Stimulated activated naive CD4-positive, alpha-beta T cell (primary cell): Measurements from ENCODE around the gene PTPN5.

ENCODE experiments used
- DNase-seq, 6 experiments: peaks; one replicate each; lab custom pipeline; 2025; lab: John Stamatoyannopoulos, UW

The PTPN5 gene

GRCh38 chr11:18739685-18740084 is 51.9 kb downstream of the PTPN5 start:
- DNase-seq: no peak

- DNase-seq: no peak
Measured at GRCh38 chr11:18737642-18738041, 54.0 kb downstream of the PTPN5 start.

- no peak for DNase-seq
Measured at GRCh38 chr11:18736590-18737148, 54.9 kb downstream of the PTPN5 start.

- DNase-seq: no peak
Measured at GRCh38 chr11:18733202-18733601, 58.4 kb downstream of the PTPN5 start.

- DNase-seq: peak; percentile 38 to 76 (median 60)
Measured at GRCh38 chr11:18731949-18732821, 59.4 kb downstream of the PTPN5 start.

GRCh38 chr11:18731441-18731840 is 60.2 kb downstream of the PTPN5 start:
- DNase-seq: no peak

- DNase-seq: no peak
Measured at GRCh38 chr11:18730020-18730419, 61.6 kb downstream of the PTPN5 start.

GRCh38 chr11:18729426-18729825 is 62.2 kb downstream of the PTPN5 start:
- DNase-seq: no peak

GRCh38 chr11:18728658-18729057 is 62.9 kb downstream of the PTPN5 start:
- no peak for DNase-seq

GRCh38 chr11:18727479-18728236 is 63.9 kb downstream of the PTPN5 start:
- DNase-seq: peak; percentile 21 to 64 (median 36)

- no peak for DNase-seq
Measured at GRCh38 chr11:18726040-18726439, 65.6 kb downstream of the PTPN5 start, which contains the start of gene IGSF22. Gene IGSF22 (minus strand): TSS chr11:18726188. CDS start chr11:18724236, 1,952 bp downstream.

- no peak for DNase-seq
Measured at GRCh38 chr11:18723991-18724390, 67.6 kb downstream of the PTPN5 start.

GRCh38 chr11:18722293-18722637 is 69.3 kb downstream of the PTPN5 start:
- no peak for DNase-seq

- peak in 4 of 6 experiments; percentile 30 to 61 (median 40) for DNase-seq
Measured at GRCh38 chr11:18721561-18722292, 69.9 kb downstream of the PTPN5 start.

GRCh38 chr11:18720808-18721560 is 70.6 kb downstream of the PTPN5 start:
- DNase-seq: peak; percentile 61 to 83 (median 72)

GRCh38 chr11:18720091-18720807 is 71.3 kb downstream of the PTPN5 start:
- DNase-seq: no peak

- no peak for DNase-seq
Measured at GRCh38 chr11:18715476-18715875, 76.1 kb downstream of the PTPN5 start.

- DNase-seq: no peak
Measured at GRCh38 chr11:18714443-18714780, 77.2 kb downstream of the PTPN5 start.

- DNase-seq: no peak
Measured at GRCh38 chr11:18713646-18714442, 77.8 kb downstream of the PTPN5 start.

- DNase-seq: no peak
Measured at GRCh38 chr11:18710545-18710944, 81.1 kb downstream of the PTPN5 start.
